Measurements from ENCODE around the gene LAMA1. TPM values are rescaled to one million over a fixed set of nuclear protein-coding genes. Genes with fewer than 3 reads are reported as not detected.
"Not testable (repeated sequence)": the region's sequence is repeated elsewhere in the genome, so short reads cannot be mapped to it uniquely, and the experiment has no call there.

The LAMA1 gene
- total RNA-seq, 2 experiments from 2014 or later: not detected

GRCh38 chr18:6954501-6954900 lies 163.1 kb downstream of the LAMA1 start:
- DNase-seq: no peak
- H3K27me3 Mint-ChIP-seq: no peaks in the 10 kb centered on the region
- peaks cover 24% of the 10 kb centered on the region for H3K9me3 Mint-ChIP-seq
- H3K27ac Mint-ChIP-seq: no peak overlapping the region
- no peaks in the 10 kb centered on the region for H3K36me3 Mint-ChIP-seq (ENCODE audit: low read depth)
- H3K4me3 Mint-ChIP-seq: no peak overlapping the region
- CTCF ChIA-PET: no interaction called here
- POLR2A ChIA-PET: no interaction called here
- H3K4me1 Mint-ChIP-seq: no peaks in the 10 kb centered on the region

GRCh38 chr18:6951336-6952090 lies 166.1 kb downstream of the LAMA1 start:
- ChIA-PET POLR2A (no interaction called here), CTCF (no interaction called here)
- Mint-ChIP-seq H3K9me3 (peaks cover 24% of the 10 kb centered on the region), H3K4me3 (no peak overlapping the region), H3K27me3 (no peaks in the 10 kb centered on the region), H3K27ac (no peak overlapping the region), H3K36me3 (ENCODE audit: low read depth) (no peaks in the 10 kb centered on the region), H3K4me1 (no peaks in the 10 kb centered on the region)
- no peak for DNase-seq

GRCh38 chr18:6950641-6951040 lies 167.0 kb downstream of the LAMA1 start:
- H3K27ac Mint-ChIP-seq: no peak overlapping the region
- no peaks in the 10 kb centered on the region for H3K4me1 Mint-ChIP-seq
- no peaks in the 10 kb centered on the region for H3K36me3 Mint-ChIP-seq (ENCODE audit: low read depth)
- H3K9me3 Mint-ChIP-seq: peaks cover 24% of the 10 kb centered on the region
- CTCF ChIA-PET: no interaction called here
- DNase-seq: no peak
- POLR2A ChIA-PET: no interaction called here
- no peak overlapping the region for H3K4me3 Mint-ChIP-seq
- no peaks in the 10 kb centered on the region for H3K27me3 Mint-ChIP-seq

- POLR2A ChIA-PET: no interaction called here
- DNase-seq: no peak
- CTCF ChIA-PET: no interaction called here
- H3K4me3 Mint-ChIP-seq: no peak overlapping the region
- no peaks in the 10 kb centered on the region for H3K36me3 Mint-ChIP-seq (ENCODE audit: low read depth)
- H3K27me3 Mint-ChIP-seq: no peaks in the 10 kb centered on the region
- H3K4me1 Mint-ChIP-seq: no peaks in the 10 kb centered on the region
- no peak overlapping the region for H3K27ac Mint-ChIP-seq
- H3K9me3 Mint-ChIP-seq: peaks cover 24% of the 10 kb centered on the region
Measured at GRCh38 chr18:6949800-6950586, 167.6 kb downstream of the LAMA1 start.

GRCh38 chr18:6948281-6949055 lies 169.1 kb downstream of the LAMA1 start:
- no peak for DNase-seq
- POLR2A ChIA-PET: no interaction called here
- Mint-ChIP-seq H3K4me3 (no peak overlapping the region), H3K4me1 (no peaks in the 10 kb centered on the region), H3K36me3 (ENCODE audit: low read depth) (no peaks in the 10 kb centered on the region), H3K27ac (no peak overlapping the region), H3K9me3 (peaks cover 13% of the 10 kb centered on the region), H3K27me3 (no peaks in the 10 kb centered on the region)
- CTCF ChIA-PET: no interaction called here

- no peak for DNase-seq
- ChIA-PET CTCF (no interaction called here), POLR2A (no interaction called here)
- Mint-ChIP-seq H3K9me3 (peaks cover 13% of the 10 kb centered on the region), H3K36me3 (ENCODE audit: low read depth) (no peaks in the 10 kb centered on the region), H3K4me3 (no peak overlapping the region), H3K27ac (no peak overlapping the region), H3K27me3 (no peaks in the 10 kb centered on the region), H3K4me1 (no peaks in the 10 kb centered on the region)
Measured at GRCh38 chr18:6947338-6948030, 170.1 kb downstream of the LAMA1 start.

GRCh38 chr18:6943143-6943542 lies 174.5 kb downstream of the LAMA1 start:
- Mint-ChIP-seq H3K27ac (no peak overlapping the region), H3K4me3 (no peak overlapping the region), H3K27me3 (no peaks in the 10 kb centered on the region), H3K36me3 (ENCODE audit: low read depth) (no peaks in the 10 kb centered on the region), H3K4me1 (no peaks in the 10 kb centered on the region), H3K9me3 (no peaks in the 10 kb centered on the region)
- DNase-seq: no peak
- ChIA-PET CTCF (no interaction called here), POLR2A (no interaction called here)

- Mint-ChIP-seq H3K4me3 (no peak overlapping the region), H3K27ac (no peak overlapping the region), H3K4me1 (no peaks in the 10 kb centered on the region), H3K36me3 (ENCODE audit: low read depth) (no peaks in the 10 kb centered on the region), H3K27me3 (no peaks in the 10 kb centered on the region), H3K9me3 (no peaks in the 10 kb centered on the region)
- CTCF ChIA-PET: no interaction called here
- no peak for DNase-seq
- POLR2A ChIA-PET: no interaction called here
Measured at GRCh38 chr18:6942742-6943141, 174.9 kb downstream of the LAMA1 start.

- no peak for DNase-seq
- Mint-ChIP-seq H3K4me3 (no peak overlapping the region), H3K4me1 (no peaks in the 10 kb centered on the region), H3K27ac (no peak overlapping the region), H3K9me3 (peaks cover 1% of the 10 kb centered on the region), H3K36me3 (ENCODE audit: low read depth) (no peaks in the 10 kb centered on the region), H3K27me3 (no peaks in the 10 kb centered on the region)
- POLR2A ChIA-PET: no interaction called here
- CTCF ChIA-PET: no interaction called here
Measured at GRCh38 chr18:6941996-6942395, 175.6 kb downstream of the LAMA1 start.

GRCh38 chr18:6940451-6940850 lies 177.1 kb downstream of the LAMA1 start:
- peaks cover 2% of the 10 kb centered on the region for H3K9me3 Mint-ChIP-seq
- CTCF ChIA-PET: no interaction called here
- no peak overlapping the region for H3K4me3 Mint-ChIP-seq
- POLR2A ChIA-PET: no interaction called here
- H3K36me3 Mint-ChIP-seq (ENCODE audit: low read depth): no peaks in the 10 kb centered on the region
- DNase-seq: no peak
- no peaks in the 10 kb centered on the region for H3K27me3 Mint-ChIP-seq
- no peak overlapping the region for H3K27ac Mint-ChIP-seq
- H3K4me1 Mint-ChIP-seq: no peaks in the 10 kb centered on the region

- no peaks in the 10 kb centered on the region for H3K4me1 Mint-ChIP-seq
- H3K4me3 Mint-ChIP-seq: no peak overlapping the region
- DNase-seq: no peak
- peaks cover 3% of the 10 kb centered on the region for H3K9me3 Mint-ChIP-seq
- CTCF ChIA-PET: no interaction called here
- no peaks in the 10 kb centered on the region for H3K36me3 Mint-ChIP-seq (ENCODE audit: low read depth)
- POLR2A ChIA-PET: no interaction called here
- H3K27ac Mint-ChIP-seq: no peak overlapping the region
- no peaks in the 10 kb centered on the region for H3K27me3 Mint-ChIP-seq
Measured at GRCh38 chr18:6939972-6940371, 177.6 kb downstream of the LAMA1 start.

GRCh38 chr18:6938403-6938802 lies 179.2 kb downstream of the LAMA1 start:
- H3K27me3 Mint-ChIP-seq; CTCF ChIA-PET; H3K4me3 Mint-ChIP-seq; H3K9me3 Mint-ChIP-seq; H3K36me3 Mint-ChIP-seq (ENCODE audit: low read depth); H3K4me1 Mint-ChIP-seq; DNase-seq; H3K27ac Mint-ChIP-seq; POLR2A ChIA-PET: not testable (repeated sequence)

- Mint-ChIP-seq H3K27ac (no peak overlapping the region), H3K4me3 (no peak overlapping the region), H3K9me3 (peaks cover 3% of the 10 kb centered on the region), H3K36me3 (ENCODE audit: low read depth) (no peaks in the 10 kb centered on the region), H3K4me1 (no peaks in the 10 kb centered on the region), H3K27me3 (no peaks in the 10 kb centered on the region)
- no peak for DNase-seq
- ChIA-PET CTCF (no interaction called here), POLR2A (no interaction called here)
Measured at GRCh38 chr18:6938003-6938402, 179.6 kb downstream of the LAMA1 start.

All from activated CD4-positive, alpha-beta memory T cell treated with anti-CD3 and anti-CD28 coated beads, Interleukin-2, amount 10 ng/mL, durations not matched to agents 7 days and 5 days (primary cell).